ENCODE measurements around the gene TMEM51. TPM values are rescaled to one million over a fixed set of nuclear protein-coding genes. Genes with fewer than 3 reads are reported as not detected.

The TMEM51 gene
- total RNA-seq, 1 experiment from 2014 or later = 1.7 TPM

- Histone ChIP-seq H3K9me3 (ENCODE audit: low read depth, low read length, poor library complexity, severe bottlenecking) (no peaks in the 10 kb centered on the region), H3K27me3 (replicated peaks; ENCODE audit: insufficient read depth, low read depth, low read length, poor library complexity) (no peaks in the 10 kb centered on the region), H3K36me3 (ENCODE audit: insufficient read depth, low read length, poor library complexity, severe bottlenecking) (no peaks in the 10 kb centered on the region), H3K27ac (ENCODE audit: low read depth, low read length, poor library complexity, severe bottlenecking) (no peak overlapping the region), H3K4me1 (ENCODE audit: insufficient read depth, low read length, poor library complexity, severe bottlenecking) (no peaks in the 10 kb centered on the region), H3K4me3 (ENCODE audit: low read depth, low read length, poor library complexity, severe bottlenecking) (no peak overlapping the region)
- POLR2A ChIA-PET (ENCODE audit: low non-redundant PET) = no interaction called here
- intact Hi-C loops (cut with micrococcal nuclease; ENCODE audit: unreplicated experiment) = no loop called here
- no peak for TF ChIP-seq EZH2 (IDR thresholded peaks at IDR 0.05; ENCODE audit: borderline replicate concordance, low read depth, low read length, poor library complexity, severe bottlenecking)
- TF ChIP-seq, protein P1, sequence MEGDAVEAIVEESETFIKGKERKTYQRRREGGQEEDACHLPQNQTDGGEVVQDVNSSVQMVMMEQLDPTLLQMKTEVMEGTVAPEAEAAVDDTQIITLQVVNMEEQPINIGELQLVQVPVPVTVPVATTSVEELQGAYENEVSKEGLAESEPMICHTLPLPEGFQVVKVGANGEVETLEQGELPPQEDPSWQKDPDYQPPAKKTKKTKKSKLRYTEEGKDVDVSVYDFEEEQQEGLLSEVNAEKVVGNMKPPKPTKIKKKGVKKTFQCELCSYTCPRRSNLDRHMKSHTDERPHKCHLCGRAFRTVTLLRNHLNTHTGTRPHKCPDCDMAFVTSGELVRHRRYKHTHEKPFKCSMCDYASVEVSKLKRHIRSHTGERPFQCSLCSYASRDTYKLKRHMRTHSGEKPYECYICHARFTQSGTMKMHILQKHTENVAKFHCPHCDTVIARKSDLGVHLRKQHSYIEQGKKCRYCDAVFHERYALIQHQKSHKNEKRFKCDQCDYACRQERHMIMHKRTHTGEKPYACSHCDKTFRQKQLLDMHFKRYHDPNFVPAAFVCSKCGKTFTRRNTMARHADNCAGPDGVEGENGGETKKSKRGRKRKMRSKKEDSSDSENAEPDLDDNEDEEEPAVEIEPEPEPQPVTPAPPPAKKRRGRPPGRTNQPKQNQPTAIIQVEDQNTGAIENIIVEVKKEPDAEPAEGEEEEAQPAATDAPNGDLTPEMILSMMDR (conservative IDR thresholded peaks at IDR 0.05; ENCODE audit: low read depth, low read length) = no peak
- DNase-seq (ENCODE audit: low spot score) = no peak
- BruUV-seq (replicated peaks) = no TSS peak
- CTCF ChIA-PET = no interaction called here
These were observed 61.6 kb downstream of the TMEM51 start for GRCh38 chr1:15215116-15215515.

- Histone ChIP-seq H3K27me3 (replicated peaks; ENCODE audit: insufficient read depth, low read depth, low read length, poor library complexity) (no peaks in the 10 kb centered on the region), H3K36me3 (ENCODE audit: insufficient read depth, low read length, poor library complexity, severe bottlenecking) (no peaks in the 10 kb centered on the region), H3K4me1 (ENCODE audit: insufficient read depth, low read length, poor library complexity, severe bottlenecking) (no peaks in the 10 kb centered on the region), H3K9me3 (ENCODE audit: low read depth, low read length, poor library complexity, severe bottlenecking) (no peaks in the 10 kb centered on the region), H3K27ac (ENCODE audit: low read depth, low read length, poor library complexity, severe bottlenecking) (no peak overlapping the region), H3K4me3 (ENCODE audit: low read depth, low read length, poor library complexity, severe bottlenecking) (no peak overlapping the region)
- TF ChIP-seq EZH2 (IDR thresholded peaks at IDR 0.05; ENCODE audit: borderline replicate concordance, low read depth, low read length, poor library complexity, severe bottlenecking) = no peak
- TF ChIP-seq, protein P1 (conservative IDR thresholded peaks at IDR 0.05; ENCODE audit: low read depth, low read length) = no peak
- DNase-seq (ENCODE audit: low spot score) = no peak
- intact Hi-C loops (cut with micrococcal nuclease; ENCODE audit: unreplicated experiment) = no loop called here
- ChIA-PET CTCF (no interaction called here), POLR2A (ENCODE audit: low non-redundant PET) (no interaction called here)
- BruUV-seq (replicated peaks) = no TSS peak
These were observed 64.1 kb downstream of the TMEM51 start for GRCh38 chr1:15217654-15218053.

- TF ChIP-seq EZH2 (IDR thresholded peaks at IDR 0.05; ENCODE audit: borderline replicate concordance, low read depth, low read length, poor library complexity, severe bottlenecking) = no peak
- TF ChIP-seq, protein P1 (conservative IDR thresholded peaks at IDR 0.05; ENCODE audit: low read depth, low read length) = no peak
- ChIA-PET POLR2A (ENCODE audit: low non-redundant PET) (no interaction called here), CTCF (no interaction called here)
- BruUV-seq (replicated peaks) = no TSS peak
- Histone ChIP-seq H3K4me3 (ENCODE audit: low read depth, low read length, poor library complexity, severe bottlenecking) (no peak overlapping the region), H3K9me3 (ENCODE audit: low read depth, low read length, poor library complexity, severe bottlenecking) (no peaks in the 10 kb centered on the region), H3K27me3 (replicated peaks; ENCODE audit: insufficient read depth, low read depth, low read length, poor library complexity) (no peaks in the 10 kb centered on the region), H3K4me1 (ENCODE audit: insufficient read depth, low read length, poor library complexity, severe bottlenecking) (no peaks in the 10 kb centered on the region), H3K36me3 (ENCODE audit: insufficient read depth, low read length, poor library complexity, severe bottlenecking) (no peaks in the 10 kb centered on the region), H3K27ac (ENCODE audit: low read depth, low read length, poor library complexity, severe bottlenecking) (no peak overlapping the region)
- DNase-seq (ENCODE audit: low spot score) = no peak
- intact Hi-C loops (cut with micrococcal nuclease; ENCODE audit: unreplicated experiment) = no loop called here
These were observed 65.0 kb downstream of the TMEM51 start for GRCh38 chr1:15218287-15219279.
